H1 (cell line): ENCODE measurements around the gene NKIRAS2. TPM values are rescaled to one million over a fixed set of nuclear protein-coding genes. Genes with fewer than 3 reads are reported as not detected.
A peak's percentile ranks its signal among the peaks of the same experiment; 100 is the strongest.

Source experiments
- CBX5 ChIP-seq: fragments of 300-800, 300-1000 bp; sonication (generic); IDR thresholded peaks from 2 replicates; pipeline ENCODE4 v1.7.1; 2016; ENCODE audit warnings: antibody characterized with exemption, low read length, low read depth
- HDAC6 ChIP-seq: IDR thresholded peaks from one replicate; pipeline ENCODE4 v1.7.1; 2012; ENCODE audit warnings: low read depth, mild to moderate bottlenecking, inconsistent platforms, low read length, moderate library complexity
- KDM1A ChIP-seq: fragments of 200-600, 300-600 bp; sonication (generic); IDR thresholded peaks from 2 replicates; pipeline ENCODE4 v1.7.1; 2016; ENCODE audit warnings: mild to moderate bottlenecking, low read length, borderline replicate concordance
- NRF1 ChIP-seq: IDR thresholded peaks from 2 replicates; pipeline ENCODE4 v1.6.1; 2011; ENCODE audit warnings: mild to moderate bottlenecking, low read depth, low read length, improper control_type of control experiment
- RNF2 ChIP-seq: fragments of 200-900, 300-1000 bp; sonication (generic); IDR thresholded peaks from 2 replicates; pipeline ENCODE4 v1.7.1; 2016; ENCODE audit warnings: borderline replicate concordance, low read depth, mild to moderate bottlenecking, antibody characterized with exemption, low read length; ENCODE audit not compliant: poor library complexity, severe bottlenecking; ENCODE audit errors: missing control alignments
- SIX5 ChIP-seq: IDR thresholded peaks from 2 replicates; pipeline ENCODE4 v1.6.1; 2011; ENCODE audit warnings: mild to moderate bottlenecking, low read depth, low read length
- TAF1 ChIP-seq: IDR thresholded peaks from 2 replicates; pipeline ENCODE4 v1.6.1; 2011; ENCODE audit warnings: mild to moderate bottlenecking, low read depth, low read length
- YY1 ChIP-seq: IDR thresholded peaks from 2 replicates; pipeline ENCODE4 v1.6.1; 2011; ENCODE audit warnings: low read depth, mild to moderate bottlenecking, low read length
- polyA plus RNA-seq, 7 experiments: library from polyadenylated mRNA; depleted of rRNA in 3 of 7; stranded (reverse) in 5 of 7; unstranded in 2 of 7; fragments of >200 nt in 5 of 7; fragments of 200-250 nt in 2 of 7; gene quantifications; 1 replicate in 5 of 7; 2 replicates in 1 of 7; 4 replicates in 1 of 7; pipeline versions ENCODE4 v1.2.1 to v1.2.3, GENCODE V29; 2011 to 2013; ENCODE audit warnings: missing spikeins in 2 of 7, mixed read lengths in 2 of 7
- total RNA-seq: library from RNA; stranded (reverse); fragmentation: NEBNext Ultra II Directional; extraction: Animal tissue kit (Norgen Biotek cat#: 25700); gene quantifications from 2 replicates; pipeline ENCODE4 v1.2.1, GENCODE V29; 2021

NKIRAS2 gene
- total and polyA plus RNA-seq, 2 of the 8 experiments (the other 6 are each of a cell fraction or from before 2014, with no cell fraction given) = 34.5 to 51.1 TPM

- TF ChIP-seq HDAC6 (no peak), SIX5 (no peak), RNF2 (no peak), YY1 (0 out of 2 replicates have a peak, but pooled peaks have one; percentile 57), KDM1A (peak; percentile 25; the same call in 1 of the 2 replicates), NRF1 (no peak), CBX5 (no peak), TAF1 (no peak)
- TF ChIP-seq, all 59 proteins: peak for 4
Measured at GRCh38 chr17:42067371-42068091, 47.6 kb downstream of the NKIRAS2 start (continued).
